Measurements from ENCODE around the gene RIC3. TPM values are rescaled to one million over a fixed set of nuclear protein-coding genes. Genes with fewer than 3 reads are reported as not detected.

The RIC3 gene
- total RNA-seq: not detected in 2 replicates

GRCh38 chr11:8168485-8169257 lies at the start of gene RIC3:
TSS of gene RIC3 (minus strand) at chr11:8169025. CDS start at chr11:8168989, 36 bp downstream.

GRCh38 chr11:8080674-8081590 lies 87.9 kb downstream of the RIC3 start, which contains the start of gene TUB:
TSS of gene TUB (plus strand) at chr11:8081211. CDS start at chr11:8081511, 300 bp downstream.

Other genes with a start within 250 kb of the RIC3 start
- not detected in 2 replicates for gene OR10A6, start 237.8 kb downstream of the RIC3 start, total RNA-seq
- not detected in 2 replicates for gene OR10A3, start 227.3 kb downstream of the RIC3 start, total RNA-seq
- gene NLRP10, start 203.6 kb downstream of the RIC3 start, total RNA-seq: not detected in 2 replicates
- gene EIF3F, start 181.7 kb downstream of the RIC3 start, total RNA-seq: 441 and 710 TPM in 2 replicates
- 6.3 and 8.3 TPM in 2 replicates for gene TUB, start 87.8 kb downstream of the RIC3 start, total RNA-seq
- gene LMO1, start 94.9 kb upstream of the RIC3 start, total RNA-seq: not detected in 2 replicates

Data from pericardium fibroblast (primary cell).